ENCODE measurements around the gene DONSON.
A peak's percentile ranks its signal among the peaks of the same experiment; 100 is the strongest.

DONSON gene

DNA sequence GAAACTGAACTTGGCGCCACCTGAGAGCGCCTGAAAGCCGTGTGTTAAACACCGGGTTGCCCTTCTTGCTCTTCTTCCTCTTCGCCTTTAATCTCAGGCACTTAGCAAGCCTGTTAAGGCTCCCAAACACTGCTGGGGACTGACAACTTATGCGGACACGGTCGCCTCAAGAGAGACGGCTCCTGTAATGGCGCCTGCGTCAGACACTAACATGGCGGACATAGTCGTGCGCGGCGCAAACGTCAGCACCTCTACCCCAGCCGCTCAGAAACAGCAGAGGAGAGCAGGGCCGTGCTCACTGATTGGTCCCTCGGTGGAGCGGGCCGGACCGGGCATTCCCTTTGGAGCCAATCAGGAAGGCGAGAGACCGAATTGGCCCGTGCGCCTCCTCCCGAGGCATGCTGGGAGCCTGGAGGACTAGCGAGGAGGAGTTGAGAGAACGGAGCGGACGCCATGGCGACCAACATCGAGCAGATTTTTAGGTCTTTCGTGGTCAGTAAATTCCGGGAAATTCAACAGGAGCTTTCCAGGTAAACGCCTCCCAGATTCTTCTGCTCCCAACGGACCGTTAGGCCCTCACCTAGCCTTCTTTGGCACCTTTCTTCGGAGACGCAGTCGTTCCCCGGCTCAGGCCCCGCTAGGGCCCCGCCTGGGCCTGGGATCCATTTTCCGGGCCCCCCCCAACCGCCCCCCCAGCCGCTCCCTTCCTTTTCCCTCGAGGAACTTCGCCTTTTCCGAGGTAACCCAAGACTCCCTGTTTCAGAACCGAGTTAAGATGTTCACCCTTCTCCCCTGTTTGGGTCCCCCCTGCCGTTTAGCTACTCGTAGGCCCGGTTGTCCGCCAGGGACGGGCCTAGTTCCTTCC lies 45.6 kb downstream of the DONSON start, which contains the start of gene SON (continued):
- TF ChIP-seq, protein P1, sequence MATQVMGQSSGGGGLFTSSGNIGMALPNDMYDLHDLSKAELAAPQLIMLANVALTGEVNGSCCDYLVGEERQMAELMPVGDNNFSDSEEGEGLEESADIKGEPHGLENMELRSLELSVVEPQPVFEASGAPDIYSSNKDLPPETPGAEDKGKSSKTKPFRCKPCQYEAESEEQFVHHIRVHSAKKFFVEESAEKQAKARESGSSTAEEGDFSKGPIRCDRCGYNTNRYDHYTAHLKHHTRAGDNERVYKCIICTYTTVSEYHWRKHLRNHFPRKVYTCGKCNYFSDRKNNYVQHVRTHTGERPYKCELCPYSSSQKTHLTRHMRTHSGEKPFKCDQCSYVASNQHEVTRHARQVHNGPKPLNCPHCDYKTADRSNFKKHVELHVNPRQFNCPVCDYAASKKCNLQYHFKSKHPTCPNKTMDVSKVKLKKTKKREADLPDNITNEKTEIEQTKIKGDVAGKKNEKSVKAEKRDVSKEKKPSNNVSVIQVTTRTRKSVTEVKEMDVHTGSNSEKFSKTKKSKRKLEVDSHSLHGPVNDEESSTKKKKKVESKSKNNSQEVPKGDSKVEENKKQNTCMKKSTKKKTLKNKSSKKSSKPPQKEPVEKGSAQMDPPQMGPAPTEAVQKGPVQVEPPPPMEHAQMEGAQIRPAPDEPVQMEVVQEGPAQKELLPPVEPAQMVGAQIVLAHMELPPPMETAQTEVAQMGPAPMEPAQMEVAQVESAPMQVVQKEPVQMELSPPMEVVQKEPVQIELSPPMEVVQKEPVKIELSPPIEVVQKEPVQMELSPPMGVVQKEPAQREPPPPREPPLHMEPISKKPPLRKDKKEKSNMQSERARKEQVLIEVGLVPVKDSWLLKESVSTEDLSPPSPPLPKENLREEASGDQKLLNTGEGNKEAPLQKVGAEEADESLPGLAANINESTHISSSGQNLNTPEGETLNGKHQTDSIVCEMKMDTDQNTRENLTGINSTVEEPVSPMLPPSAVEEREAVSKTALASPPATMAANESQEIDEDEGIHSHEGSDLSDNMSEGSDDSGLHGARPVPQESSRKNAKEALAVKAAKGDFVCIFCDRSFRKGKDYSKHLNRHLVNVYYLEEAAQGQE (tag by site-specific recombination; IDR thresholded peaks at IDR 0.05), result peak; percentile 31; the same call in 1 of the 2 replicates
- no peak for TF ChIP-seq IKZF3 (tag by site-specific recombination; IDR thresholded peaks at IDR 0.05)
- no peak; the same call in none of the 2 replicates for TF ChIP-seq ZNF184 (tag by site-specific recombination; IDR thresholded peaks at IDR 0.05)
- TF ChIP-seq ZNF629 (tag by site-specific recombination; IDR thresholded peaks at IDR 0.05), result peak; percentile 89
- no peak for TF ChIP-seq ZNF560 (tag by site-specific recombination; IDR thresholded peaks at IDR 0.05; ENCODE audit: borderline replicate concordance)
- no peak for TF ChIP-seq FEZF1 (tag by site-specific recombination; IDR thresholded peaks at IDR 0.05)
- TF ChIP-seq ZNF768 (tag by site-specific recombination; IDR thresholded peaks at IDR 0.05), result no peak
- no peak for TF ChIP-seq ZIC2 (tag by site-specific recombination; IDR thresholded peaks at IDR 0.05)
- TF ChIP-seq HOXD13 (CRISPR knock-in tag; IDR thresholded peaks at IDR 0.05; ENCODE audit: borderline replicate concordance), result no peak
- TF ChIP-seq, protein P2, sequence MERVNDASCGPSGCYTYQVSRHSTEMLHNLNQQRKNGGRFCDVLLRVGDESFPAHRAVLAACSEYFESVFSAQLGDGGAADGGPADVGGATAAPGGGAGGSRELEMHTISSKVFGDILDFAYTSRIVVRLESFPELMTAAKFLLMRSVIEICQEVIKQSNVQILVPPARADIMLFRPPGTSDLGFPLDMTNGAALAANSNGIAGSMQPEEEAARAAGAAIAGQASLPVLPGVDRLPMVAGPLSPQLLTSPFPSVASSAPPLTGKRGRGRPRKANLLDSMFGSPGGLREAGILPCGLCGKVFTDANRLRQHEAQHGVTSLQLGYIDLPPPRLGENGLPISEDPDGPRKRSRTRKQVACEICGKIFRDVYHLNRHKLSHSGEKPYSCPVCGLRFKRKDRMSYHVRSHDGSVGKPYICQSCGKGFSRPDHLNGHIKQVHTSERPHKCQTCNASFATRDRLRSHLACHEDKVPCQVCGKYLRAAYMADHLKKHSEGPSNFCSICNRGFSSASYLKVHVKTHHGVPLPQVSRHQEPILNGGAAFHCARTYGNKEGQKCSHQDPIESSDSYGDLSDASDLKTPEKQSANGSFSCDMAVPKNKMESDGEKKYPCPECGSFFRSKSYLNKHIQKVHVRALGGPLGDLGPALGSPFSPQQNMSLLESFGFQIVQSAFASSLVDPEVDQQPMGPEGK (tag by site-specific recombination; IDR thresholded peaks at IDR 0.05), result peak; percentile 100
- no peak for TF ChIP-seq MYNN (tag by site-specific recombination; IDR thresholded peaks at IDR 0.05; ENCODE audit: borderline replicate concordance)
- peak; percentile 78 for TF ChIP-seq ZFP69B (tag by site-specific recombination; IDR thresholded peaks at IDR 0.05)
- TF ChIP-seq ZNF664 (tag by site-specific recombination; IDR thresholded peaks at IDR 0.05), result no peak
- TF ChIP-seq, protein P3, sequence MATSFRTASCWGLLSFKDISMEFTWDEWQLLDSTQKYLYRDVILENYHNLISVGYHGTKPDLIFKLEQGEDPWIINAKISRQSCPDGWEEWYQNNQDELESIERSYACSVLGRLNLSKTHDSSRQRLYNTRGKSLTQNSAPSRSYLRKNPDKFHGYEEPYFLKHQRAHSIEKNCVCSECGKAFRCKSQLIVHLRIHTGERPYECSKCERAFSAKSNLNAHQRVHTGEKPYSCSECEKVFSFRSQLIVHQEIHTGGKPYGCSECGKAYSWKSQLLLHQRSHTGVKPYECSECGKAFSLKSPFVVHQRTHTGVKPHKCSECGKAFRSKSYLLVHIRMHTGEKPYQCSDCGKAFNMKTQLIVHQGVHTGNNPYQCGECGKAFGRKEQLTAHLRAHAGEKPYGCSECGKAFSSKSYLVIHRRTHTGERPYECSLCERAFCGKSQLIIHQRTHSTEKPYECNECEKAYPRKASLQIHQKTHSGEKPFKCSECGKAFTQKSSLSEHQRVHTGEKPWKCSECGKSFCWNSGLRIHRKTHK (tag by site-specific recombination; IDR thresholded peaks at IDR 0.05), result no peak
- TF ChIP-seq ZNF155 (tag by site-specific recombination; IDR thresholded peaks at IDR 0.05), result no peak
- TF ChIP-seq ZBTB1 (tag by site-specific recombination; IDR thresholded peaks at IDR 0.05), result no peak
- peak; percentile 5; the same call in 1 of the 2 replicates for TF ChIP-seq ZNF341 (tag by site-specific recombination; IDR thresholded peaks at IDR 0.05; ENCODE audit: low read depth)
- TF ChIP-seq ZNF707 (tag by site-specific recombination; IDR thresholded peaks at IDR 0.05), result 0 out of 2 replicates have a peak, but pooled peaks have one; percentile 24
- TF ChIP-seq ZNF223 (tag by site-specific recombination; IDR thresholded peaks at IDR 0.05), result no peak
- TF ChIP-seq, protein P4, sequence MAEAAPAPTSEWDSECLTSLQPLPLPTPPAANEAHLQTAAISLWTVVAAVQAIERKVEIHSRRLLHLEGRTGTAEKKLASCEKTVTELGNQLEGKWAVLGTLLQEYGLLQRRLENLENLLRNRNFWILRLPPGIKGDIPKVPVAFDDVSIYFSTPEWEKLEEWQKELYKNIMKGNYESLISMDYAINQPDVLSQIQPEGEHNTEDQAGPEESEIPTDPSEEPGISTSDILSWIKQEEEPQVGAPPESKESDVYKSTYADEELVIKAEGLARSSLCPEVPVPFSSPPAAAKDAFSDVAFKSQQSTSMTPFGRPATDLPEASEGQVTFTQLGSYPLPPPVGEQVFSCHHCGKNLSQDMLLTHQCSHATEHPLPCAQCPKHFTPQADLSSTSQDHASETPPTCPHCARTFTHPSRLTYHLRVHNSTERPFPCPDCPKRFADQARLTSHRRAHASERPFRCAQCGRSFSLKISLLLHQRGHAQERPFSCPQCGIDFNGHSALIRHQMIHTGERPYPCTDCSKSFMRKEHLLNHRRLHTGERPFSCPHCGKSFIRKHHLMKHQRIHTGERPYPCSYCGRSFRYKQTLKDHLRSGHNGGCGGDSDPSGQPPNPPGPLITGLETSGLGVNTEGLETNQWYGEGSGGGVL (tag by site-specific recombination; IDR thresholded peaks at IDR 0.05), result no peak; the same call in 1 of the 2 replicates
- TF ChIP-seq, protein P5, sequence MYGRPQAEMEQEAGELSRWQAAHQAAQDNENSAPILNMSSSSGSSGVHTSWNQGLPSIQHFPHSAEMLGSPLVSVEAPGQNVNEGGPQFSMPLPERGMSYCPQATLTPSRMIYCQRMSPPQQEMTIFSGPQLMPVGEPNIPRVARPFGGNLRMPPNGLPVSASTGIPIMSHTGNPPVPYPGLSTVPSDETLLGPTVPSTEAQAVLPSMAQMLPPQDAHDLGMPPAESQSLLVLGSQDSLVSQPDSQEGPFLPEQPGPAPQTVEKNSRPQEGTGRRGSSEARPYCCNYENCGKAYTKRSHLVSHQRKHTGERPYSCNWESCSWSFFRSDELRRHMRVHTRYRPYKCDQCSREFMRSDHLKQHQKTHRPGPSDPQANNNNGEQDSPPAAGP (tag by site-specific recombination; IDR thresholded peaks at IDR 0.05), result peak; percentile 82
- TF ChIP-seq KLF1 (tag by site-specific recombination; IDR thresholded peaks at IDR 0.05), result 0 out of 2 replicates have a peak, but pooled peaks have one; percentile 17
- TF ChIP-seq, protein P6, sequence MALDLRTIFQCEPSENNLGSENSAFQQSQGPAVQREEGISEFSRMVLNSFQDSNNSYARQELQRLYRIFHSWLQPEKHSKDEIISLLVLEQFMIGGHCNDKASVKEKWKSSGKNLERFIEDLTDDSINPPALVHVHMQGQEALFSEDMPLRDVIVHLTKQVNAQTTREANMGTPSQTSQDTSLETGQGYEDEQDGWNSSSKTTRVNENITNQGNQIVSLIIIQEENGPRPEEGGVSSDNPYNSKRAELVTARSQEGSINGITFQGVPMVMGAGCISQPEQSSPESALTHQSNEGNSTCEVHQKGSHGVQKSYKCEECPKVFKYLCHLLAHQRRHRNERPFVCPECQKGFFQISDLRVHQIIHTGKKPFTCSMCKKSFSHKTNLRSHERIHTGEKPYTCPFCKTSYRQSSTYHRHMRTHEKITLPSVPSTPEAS (tag by site-specific recombination; IDR thresholded peaks at IDR 0.05), result peak; percentile 30; the same call in 1 of the 2 replicates
- no peak; the same call in 1 of the 2 replicates for TF ChIP-seq KLF9 (tag by site-specific recombination; IDR thresholded peaks at IDR 0.05; ENCODE audit: low read depth)
- no peak for TF ChIP-seq ZNF16 (tag by site-specific recombination; IDR thresholded peaks at IDR 0.05; ENCODE audit: low read depth)
- TF ChIP-seq, protein P7, sequence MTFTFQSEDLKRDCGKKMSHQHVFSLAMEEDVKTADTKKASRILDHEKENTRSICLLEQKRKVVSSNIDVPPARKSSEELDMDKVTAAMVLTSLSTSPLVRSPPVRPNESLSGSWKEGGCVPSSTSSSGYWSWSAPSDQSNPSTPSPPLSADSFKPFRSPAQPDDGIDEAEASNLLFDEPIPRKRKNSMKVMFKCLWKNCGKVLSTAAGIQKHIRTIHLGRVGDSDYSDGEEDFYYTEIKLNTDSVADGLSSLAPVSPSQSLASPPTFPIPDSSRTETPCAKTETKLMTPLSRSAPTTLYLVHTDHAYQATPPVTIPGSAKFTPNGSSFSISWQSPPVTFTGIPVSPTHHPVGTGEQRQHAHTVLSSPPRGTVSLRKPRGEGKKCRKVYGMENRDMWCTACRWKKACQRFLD (tag by site-specific recombination; IDR thresholded peaks at IDR 0.05), result no peak

Data from HEK293 (cell line).